Muscle of leg (tissue), 11 donors: ENCODE results near the gene MYPN. TPM values are rescaled to one million over a fixed set of nuclear protein-coding genes. Genes with fewer than 3 reads are reported as not detected.
A peak's percentile ranks its signal among the peaks of the same experiment; 100 is the strongest.

Source experiments
- DNase-seq: peaks from one replicate; pipeline ENCODE4 v3.0.0; 2013
- H3K27ac ChIP-seq: one replicate; pipeline ENCODE4 v1.5.1; 2013; ENCODE audit warnings: mild to moderate bottlenecking, low read length, control low read depth
- H3K27me3 ChIP-seq: one replicate; pipeline ENCODE4 v1.6.1; 2013; ENCODE audit warnings: low read length; ENCODE audit not compliant: control insufficient read depth, insufficient read depth
- H3K36me3 ChIP-seq: one replicate; pipeline ENCODE4 v1.6.1; 2013; ENCODE audit warnings: low read length; ENCODE audit not compliant: control insufficient read depth, insufficient read depth
- H3K4me1 ChIP-seq: one replicate; pipeline ENCODE4 v1.6.1; 2013; ENCODE audit warnings: low read length; ENCODE audit not compliant: control insufficient read depth, insufficient read depth
- H3K4me3 ChIP-seq: one replicate; pipeline ENCODE4 v1.5.1; 2013; ENCODE audit warnings: low read length, control low read depth
- H3K9me3 ChIP-seq: replicated peaks from 2 replicates; pipeline ENCODE4 v1.6.1; 2013; ENCODE audit warnings: low read depth, low read length; ENCODE audit not compliant: control insufficient read depth
- WGBS: methylation state at CpG from one replicate; pipeline ENCODE4 v1.1.5; 2013; ENCODE audit warnings: missing lambda C conversion rate; ENCODE audit not compliant: insufficient coverage; 5-methylcytosine and 5-hydroxymethylcytosine counted together
- polyA plus RNA-seq, 8 donors: library from polyadenylated mRNA; unstranded; fragments of 120-200 nt; gene quantifications; one replicate each; pipeline versions ENCODE4 v1.2.1 to v1.2.3, GENCODE V29; 2013; ENCODE audit warnings: inconsistent platforms in 1 of 8, low replicate concordance in 1 of 8; ENCODE audit not compliant: insufficient read length in 8 of 8, insufficient read depth in 1 of 8
- total RNA-seq: library from RNA; stranded (reverse); fragments of 120-200 nt; gene quantifications from one replicate; pipeline ENCODE4 v1.2.4, GENCODE V29; 2013

MYPN gene
- total and polyA plus RNA-seq, 9 donors, result 49.1 to 88.0 (median 63.3) TPM

GRCh38 chr10:68079434-68079833 lies 29.9 kb upstream of the MYPN start:
- 100% methylated on average over 1 of the region's 1 CpG for WGBS
- Histone ChIP-seq H3K4me1 (peaks cover 3% of the 10 kb centered on the region), H3K9me3 (no peaks in the 10 kb centered on the region), H3K4me3 (no peak overlapping the region), H3K27me3 (no peaks in the 10 kb centered on the region), H3K36me3 (no peaks in the 10 kb centered on the region), H3K27ac (no peak overlapping the region)
- DNase-seq, result no peak

- DNase-seq, result no peak
Observed at GRCh38 chr10:68080853-68081431, 28.3 kb upstream of the MYPN start.

DNA sequence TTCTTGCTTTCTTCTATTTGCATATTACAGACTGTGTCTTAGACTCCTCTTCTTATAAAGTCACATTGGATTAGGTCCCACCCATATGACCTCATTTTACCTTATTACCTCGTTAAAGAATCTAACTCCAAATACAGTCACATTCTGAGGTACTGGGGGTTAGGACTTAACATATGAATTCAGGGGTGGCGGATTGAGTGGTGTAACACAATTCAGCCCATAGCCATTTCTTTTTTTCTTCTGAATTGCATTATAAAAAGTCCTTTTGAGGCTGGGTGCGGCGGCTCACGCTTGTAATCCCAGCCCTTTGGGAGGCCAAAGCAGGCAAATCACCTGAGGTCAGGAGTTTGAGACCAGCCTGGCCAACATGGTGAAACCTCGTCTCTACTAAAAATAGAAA lies 27.4 kb upstream of the MYPN start:
- 90% methylated on average over 4 of the region's 6 CpGs for WGBS
- H3K36me3 ChIP-seq, result no peaks in the 10 kb centered on the region
- no peaks in the 10 kb centered on the region for H3K4me1 ChIP-seq

More at GRCh38 chr10:68080853-68081431, 28.3 kb upstream of the MYPN start:
- H3K4me3 ChIP-seq, result no peak overlapping the region
- no peaks in the 10 kb centered on the region for H3K36me3 ChIP-seq
- no peaks in the 10 kb centered on the region for H3K4me1 ChIP-seq
- no peak overlapping the region for H3K27ac ChIP-seq
- no peaks in the 10 kb centered on the region for H3K27me3 ChIP-seq
- H3K9me3 ChIP-seq, result no peaks in the 10 kb centered on the region
- 74% methylated on average over 3 of the region's 5 CpGs for WGBS

DNA sequence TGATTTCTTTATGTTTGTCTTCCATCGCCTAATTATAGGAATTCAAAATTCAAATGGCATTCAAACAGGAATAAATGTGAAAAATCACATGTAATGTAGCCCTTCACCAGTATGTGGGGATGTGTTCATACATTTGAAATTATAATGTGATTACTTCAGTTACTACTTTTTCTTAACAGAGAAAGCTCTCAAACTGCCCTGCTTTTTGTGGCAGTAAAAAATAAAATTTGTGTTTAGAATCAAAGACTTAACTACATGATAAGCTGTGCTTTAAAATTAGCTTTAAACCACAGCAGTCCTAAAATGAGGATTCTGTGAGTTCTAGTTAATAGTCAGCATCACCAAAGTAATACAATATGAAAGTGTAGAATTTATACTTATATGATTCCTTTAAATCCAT lies 26.4 kb upstream of the MYPN start:
- Histone ChIP-seq H3K27ac (no peak overlapping the region), H3K9me3 (no peaks in the 10 kb centered on the region), H3K36me3 (no peaks in the 10 kb centered on the region), H3K27me3 (no peaks in the 10 kb centered on the region), H3K4me1 (peaks cover 4% of the 10 kb centered on the region), H3K4me3 (no peak overlapping the region)
- no CpG with 5 or more reads among the region's 1 CpG for WGBS
- DNase-seq, result peak; percentile 55

More for the DNA sequence above, 27.4 kb upstream of the MYPN start:
- H3K9me3 ChIP-seq, result no peaks in the 10 kb centered on the region
- H3K4me3 ChIP-seq, result no peak overlapping the region
- no peak overlapping the region for H3K27ac ChIP-seq
- H3K27me3 ChIP-seq, result no peaks in the 10 kb centered on the region
- DNase-seq, result no peak

DNA sequence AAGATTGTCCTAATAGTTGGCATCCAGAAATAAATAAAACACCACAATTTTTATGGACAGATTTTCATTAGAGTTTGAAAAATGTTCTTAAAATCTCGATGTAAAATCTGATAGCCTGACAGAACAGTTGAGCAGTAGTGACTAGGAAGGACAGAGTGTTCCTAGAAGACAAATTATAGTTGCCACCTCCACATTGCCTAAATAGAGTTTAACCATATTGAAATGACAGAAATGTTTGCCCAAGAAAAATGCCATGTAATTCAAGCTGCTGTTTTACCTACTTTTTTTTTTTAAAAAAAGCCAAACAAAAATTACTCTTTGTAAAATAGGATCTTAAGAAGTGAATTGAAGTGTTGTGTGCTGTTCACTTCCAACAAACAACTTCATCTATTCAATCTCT lies 25.3 kb upstream of the MYPN start:
- no peaks in the 10 kb centered on the region for H3K36me3 ChIP-seq
- no CpG with 5 or more reads among the region's 1 CpG for WGBS
- H3K27ac ChIP-seq, result no peak overlapping the region
- DNase-seq, result no peak
- no peak overlapping the region for H3K4me3 ChIP-seq
- H3K27me3 ChIP-seq, result no peaks in the 10 kb centered on the region
- peaks cover 4% of the 10 kb centered on the region for H3K4me1 ChIP-seq
- H3K9me3 ChIP-seq, result no peaks in the 10 kb centered on the region

DNA sequence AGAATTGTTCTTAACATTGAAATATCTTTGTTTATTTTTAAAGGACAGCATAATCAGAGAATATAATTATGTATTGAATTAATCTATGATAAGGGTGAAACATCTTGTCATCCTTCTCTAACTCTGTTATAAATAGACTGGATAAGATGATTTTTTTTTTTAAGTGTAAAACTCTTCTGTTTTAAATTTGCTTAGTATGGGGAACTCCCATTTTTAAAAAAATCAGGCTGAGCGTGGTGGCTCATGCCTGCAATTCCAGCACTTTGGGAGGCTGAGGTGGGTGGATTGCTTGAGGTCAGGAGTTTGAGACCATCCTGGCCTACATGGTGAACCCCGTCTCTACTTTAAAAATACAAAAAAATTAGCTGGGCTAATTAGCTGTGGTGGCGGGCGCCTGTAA lies 24.8 kb upstream of the MYPN start:
- H3K27ac ChIP-seq, result no peak overlapping the region
- peaks cover 4% of the 10 kb centered on the region for H3K4me1 ChIP-seq
- H3K36me3 ChIP-seq, result no peaks in the 10 kb centered on the region
- no peaks in the 10 kb centered on the region for H3K27me3 ChIP-seq
- no peak for DNase-seq
- H3K4me3 ChIP-seq, result no peak overlapping the region
- H3K9me3 ChIP-seq, result no peaks in the 10 kb centered on the region
- 57% methylated on average over 1 of the region's 4 CpGs for WGBS

DNA sequence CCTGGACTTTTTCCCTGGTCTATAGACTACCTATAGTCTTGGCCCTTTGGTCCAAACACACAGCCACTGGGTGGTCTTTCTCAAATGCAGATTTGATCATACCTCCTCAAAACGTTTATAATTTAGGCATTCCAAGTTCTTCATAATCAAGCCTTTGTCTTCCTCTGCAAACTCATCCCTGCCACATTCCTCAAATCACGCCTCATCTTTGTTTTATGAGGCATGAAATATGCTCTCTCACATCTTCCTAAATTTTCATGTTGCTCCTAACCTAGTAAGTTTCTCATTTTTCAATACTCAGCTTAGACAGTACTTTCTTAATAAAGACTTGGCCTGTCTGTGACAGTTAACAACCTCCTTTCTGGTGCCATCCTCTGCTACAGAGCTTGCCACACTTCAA lies 23.3 kb upstream of the MYPN start:
- H3K27me3 ChIP-seq, result no peaks in the 10 kb centered on the region
- no peak overlapping the region for H3K4me3 ChIP-seq
- peaks cover 4% of the 10 kb centered on the region for H3K4me1 ChIP-seq
- no peak for DNase-seq
- no peak overlapping the region for H3K27ac ChIP-seq
- no peaks in the 10 kb centered on the region for H3K9me3 ChIP-seq
- no peaks in the 10 kb centered on the region for H3K36me3 ChIP-seq
- 56% methylated on average over 2 of the region's 2 CpGs for WGBS

GRCh38 chr10:68086910-68087684 lies 22.2 kb upstream of the MYPN start:
- H3K36me3 ChIP-seq, result no peaks in the 10 kb centered on the region
- no peak for DNase-seq
- no peak overlapping the region for H3K4me3 ChIP-seq
- 100% methylated on average over 1 of the region's 7 CpGs for WGBS
- H3K27me3 ChIP-seq, result no peaks in the 10 kb centered on the region
- H3K9me3 ChIP-seq, result no peaks in the 10 kb centered on the region
- H3K4me1 ChIP-seq, result peaks cover 4% of the 10 kb centered on the region
- peak overlapping the region; percentile 38 for H3K27ac ChIP-seq

- DNase-seq, result peak; percentile 47
- Histone ChIP-seq H3K27ac (peak overlapping the region; percentile 38), H3K27me3 (no peaks in the 10 kb centered on the region), H3K9me3 (no peaks in the 10 kb centered on the region), H3K4me1 (peaks cover 4% of the 10 kb centered on the region), H3K36me3 (no peaks in the 10 kb centered on the region), H3K4me3 (no peak overlapping the region)
- WGBS, result 0% methylated on average over 1 of the region's 2 CpGs
Observed at GRCh38 chr10:68087685-68088401, 21.4 kb upstream of the MYPN start.

DNA sequence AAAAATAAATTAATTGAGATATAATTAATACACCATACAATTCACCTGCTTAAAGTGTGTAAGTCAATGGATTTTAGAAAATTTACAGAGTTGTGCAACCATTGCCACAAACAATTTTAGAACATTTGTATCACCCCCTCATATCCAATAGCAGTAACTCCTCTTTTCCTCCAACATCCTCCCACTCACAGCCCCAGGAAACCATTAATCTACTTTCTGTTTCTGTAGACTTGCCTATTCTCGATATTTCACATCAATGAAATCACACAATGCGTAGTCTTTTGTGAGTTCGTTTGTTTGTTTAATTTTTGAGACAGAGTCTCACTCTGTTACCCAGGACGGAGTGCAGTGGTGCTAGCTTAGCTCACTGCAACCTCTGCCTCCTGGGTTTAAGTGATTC lies 20.5 kb upstream of the MYPN start:
- Histone ChIP-seq H3K4me1 (peaks cover 4% of the 10 kb centered on the region), H3K36me3 (no peaks in the 10 kb centered on the region), H3K27me3 (no peaks in the 10 kb centered on the region), H3K27ac (no peak overlapping the region), H3K9me3 (no peaks in the 10 kb centered on the region), H3K4me3 (no peak overlapping the region)
- DNase-seq, result no peak
- WGBS, result 69% methylated on average over 3 of the region's 4 CpGs
